Testis (tissue), 2 donors: ENCODE results near the gene CHPF.

Experiments
- POLR2A ChIP-seq: fragments of 450-650 bp; IDR thresholded peaks from one replicate; pipeline ENCODE4 v1.6.1; 2017; ENCODE audit warnings: antibody characterized with exemption, mild to moderate bottlenecking, moderate library complexity
- TF ChIP-seq, protein P1 (sequence below), 3 experiments: fragments of 450-650 bp in 2 of 3; fragments of 200-600 bp in 1 of 3; sonication (generic) in 1 of 3; IDR thresholded peaks; one replicate each; pipeline ENCODE4 v1.5.1; 2016 to 2019; ENCODE audit warnings: antibody characterized with exemption in 3 of 3, mild to moderate bottlenecking in 2 of 3, moderate library complexity in 1 of 3

DNA sequence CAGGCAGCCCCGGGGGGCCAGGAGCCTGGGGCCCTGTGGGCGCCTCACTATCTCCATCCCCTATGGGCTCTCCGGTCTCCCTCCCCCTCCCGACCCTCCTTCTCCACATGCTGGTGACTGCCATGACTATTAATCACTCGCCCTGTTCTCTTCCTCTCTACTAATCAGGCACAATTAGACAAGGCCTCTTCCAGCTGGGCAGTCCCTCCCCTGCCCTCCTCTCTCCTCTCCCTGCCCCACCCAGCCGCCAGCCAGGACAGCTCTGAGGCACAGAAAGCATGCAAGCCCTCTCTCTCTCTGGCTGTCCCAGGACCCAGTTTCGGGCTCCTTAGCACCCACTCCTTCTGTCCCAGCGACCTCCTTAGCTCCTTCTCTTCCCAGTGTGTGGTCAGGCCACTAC is 23.5 kb downstream of the CHPF start:
- TF ChIP-seq, protein P1, sequence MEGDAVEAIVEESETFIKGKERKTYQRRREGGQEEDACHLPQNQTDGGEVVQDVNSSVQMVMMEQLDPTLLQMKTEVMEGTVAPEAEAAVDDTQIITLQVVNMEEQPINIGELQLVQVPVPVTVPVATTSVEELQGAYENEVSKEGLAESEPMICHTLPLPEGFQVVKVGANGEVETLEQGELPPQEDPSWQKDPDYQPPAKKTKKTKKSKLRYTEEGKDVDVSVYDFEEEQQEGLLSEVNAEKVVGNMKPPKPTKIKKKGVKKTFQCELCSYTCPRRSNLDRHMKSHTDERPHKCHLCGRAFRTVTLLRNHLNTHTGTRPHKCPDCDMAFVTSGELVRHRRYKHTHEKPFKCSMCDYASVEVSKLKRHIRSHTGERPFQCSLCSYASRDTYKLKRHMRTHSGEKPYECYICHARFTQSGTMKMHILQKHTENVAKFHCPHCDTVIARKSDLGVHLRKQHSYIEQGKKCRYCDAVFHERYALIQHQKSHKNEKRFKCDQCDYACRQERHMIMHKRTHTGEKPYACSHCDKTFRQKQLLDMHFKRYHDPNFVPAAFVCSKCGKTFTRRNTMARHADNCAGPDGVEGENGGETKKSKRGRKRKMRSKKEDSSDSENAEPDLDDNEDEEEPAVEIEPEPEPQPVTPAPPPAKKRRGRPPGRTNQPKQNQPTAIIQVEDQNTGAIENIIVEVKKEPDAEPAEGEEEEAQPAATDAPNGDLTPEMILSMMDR (IDR thresholded peaks at IDR 0.05), result no peak
- no peak for TF ChIP-seq POLR2A
